Stimulated activated CD4-positive, alpha-beta T cell treated with anti-CD3 and anti-CD28 coated beads, Interleukin-2, amount 100 ng/mL, for 4 hours (primary cell): ENCODE results near the gene ZBTB5.
A peak's percentile ranks its signal among the peaks of the same experiment; 100 is the strongest.

Experiments
- DNase-seq: peaks from one replicate; pipeline ENCODE4 v3.0.0-alpha.2; 2020; ENCODE audit warnings: low read depth

ZBTB5 gene

DNA sequence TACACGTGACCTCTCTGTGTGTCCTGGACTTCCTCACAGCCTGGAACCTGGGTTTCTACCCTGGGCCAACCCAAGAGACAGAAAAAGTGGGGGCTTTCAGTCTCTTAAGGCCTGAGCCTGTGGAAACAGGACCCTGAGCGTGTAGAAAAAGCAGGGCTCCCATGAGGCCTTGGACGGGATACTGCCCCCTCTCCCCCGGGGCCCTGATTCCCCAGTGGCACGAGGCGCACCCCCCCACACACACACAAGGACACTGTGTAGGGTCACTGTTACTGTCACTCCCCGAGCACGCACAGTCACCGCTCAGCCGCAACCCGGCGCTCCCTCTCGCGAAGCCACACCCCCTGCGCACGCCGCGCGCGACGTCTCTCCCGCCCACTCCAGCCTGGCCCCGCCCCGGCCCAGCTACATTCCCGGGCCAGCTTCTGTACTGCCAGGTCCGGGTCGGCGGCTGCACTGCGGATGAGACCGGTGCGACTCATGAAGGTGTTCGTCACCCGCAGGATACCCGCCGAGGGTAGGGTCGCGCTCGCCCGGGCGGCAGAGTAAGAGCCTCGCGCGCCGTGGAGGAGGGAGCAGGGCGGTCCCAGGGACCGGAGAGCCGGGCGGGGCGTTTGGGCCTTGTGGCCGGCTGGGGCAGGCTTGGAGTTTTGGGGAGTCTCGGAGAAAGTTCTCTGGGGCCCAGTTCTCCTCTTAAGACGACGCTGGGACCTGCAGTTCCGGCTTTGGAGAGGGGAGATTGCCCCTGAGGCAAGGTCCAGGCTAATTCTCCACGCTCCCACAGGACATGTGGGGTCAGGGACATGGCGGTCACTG lies 42.8 kb downstream of the ZBTB5 start, which contains the start of gene GRHPR:
TSS of gene GRHPR (plus strand) at position 408 of the 816 bp plus-strand sequence. CDS start at position 463, 55 bp downstream.
- DNase-seq, result peak; percentile 84

DNA sequence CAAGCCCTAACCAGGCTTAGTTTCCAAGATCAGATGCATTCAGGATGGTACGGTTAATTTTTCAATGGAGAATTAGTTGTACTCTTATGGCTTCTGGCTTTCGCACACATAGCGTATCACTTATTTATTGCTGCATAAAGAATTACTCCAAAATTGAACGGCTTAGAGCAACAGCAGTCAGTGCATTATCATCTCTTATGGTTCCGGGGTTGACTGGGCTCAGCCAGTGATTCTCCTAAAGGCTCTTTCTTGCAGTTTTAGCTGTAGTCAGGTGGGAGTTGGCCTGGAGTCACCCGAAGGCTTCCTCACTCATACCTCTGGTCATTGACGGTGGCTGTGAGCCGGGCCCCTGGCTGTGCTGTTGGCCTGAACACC lies 43.3 kb downstream of the ZBTB5 start:
- no peak for DNase-seq

DNA sequence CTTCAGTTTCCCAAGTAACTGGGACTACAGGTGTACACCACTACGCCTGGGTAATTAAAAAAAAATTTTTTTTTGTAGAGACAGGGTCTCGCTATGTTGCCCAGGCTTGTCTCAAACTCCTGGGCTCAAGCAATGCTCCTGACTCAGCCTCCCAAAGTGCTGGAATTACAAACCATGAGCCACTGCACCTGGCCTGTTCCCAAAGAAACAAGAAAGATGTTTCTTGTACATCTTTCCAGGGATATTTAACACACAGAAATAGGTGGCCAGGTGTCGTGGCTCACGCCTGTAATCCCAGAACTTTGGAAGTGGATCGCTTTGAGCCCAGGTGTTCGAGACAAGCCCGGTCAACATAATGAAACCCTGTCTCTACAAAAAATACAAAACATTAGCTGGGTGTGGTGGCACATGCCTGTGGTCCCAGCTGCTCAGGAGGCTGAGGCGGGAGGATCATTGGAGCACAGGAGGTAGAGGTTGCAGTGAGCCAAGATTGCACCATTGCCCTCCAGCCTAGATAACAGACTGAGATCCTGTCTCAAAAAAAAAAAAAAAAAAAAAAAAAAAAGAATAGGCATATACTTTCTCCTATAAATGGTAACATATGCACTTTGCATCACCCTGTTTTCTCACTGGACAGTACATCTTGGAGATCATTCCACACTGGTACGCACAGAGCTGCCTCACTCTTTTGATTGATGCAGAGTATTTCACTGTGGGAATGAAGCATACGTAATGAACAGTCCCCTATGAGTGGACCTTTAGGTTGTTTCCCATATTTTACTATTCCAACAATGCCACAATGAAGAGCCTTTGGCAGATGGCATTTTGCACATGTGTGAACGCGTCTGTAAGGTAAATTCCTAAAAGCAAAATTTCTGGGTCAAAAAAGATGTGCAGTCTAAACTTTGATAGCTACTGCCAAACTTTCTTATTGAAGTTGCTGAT lies 44.7 kb downstream of the ZBTB5 start:
- DNase-seq, result no peak

DNA sequence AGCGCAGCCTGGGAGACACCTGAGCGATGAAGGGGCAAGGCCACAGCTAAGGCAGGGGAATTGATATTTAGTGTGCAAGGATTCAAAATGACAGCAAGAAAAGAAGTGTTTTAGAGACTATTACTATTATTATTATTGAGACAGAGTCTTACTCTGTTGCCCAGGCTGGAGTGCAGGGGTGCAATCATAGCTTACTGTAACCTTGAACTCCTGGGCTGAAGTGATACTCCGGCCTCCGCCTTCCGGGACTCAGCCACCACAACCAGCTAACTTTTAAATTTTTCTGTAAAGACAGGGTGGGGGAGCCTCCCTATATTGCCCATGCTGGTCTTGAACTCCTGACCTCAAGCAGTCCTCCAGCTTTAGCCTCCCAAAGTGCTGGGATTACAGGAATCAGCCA lies 46.0 kb downstream of the ZBTB5 start:
- DNase-seq, result no peak

DNA sequence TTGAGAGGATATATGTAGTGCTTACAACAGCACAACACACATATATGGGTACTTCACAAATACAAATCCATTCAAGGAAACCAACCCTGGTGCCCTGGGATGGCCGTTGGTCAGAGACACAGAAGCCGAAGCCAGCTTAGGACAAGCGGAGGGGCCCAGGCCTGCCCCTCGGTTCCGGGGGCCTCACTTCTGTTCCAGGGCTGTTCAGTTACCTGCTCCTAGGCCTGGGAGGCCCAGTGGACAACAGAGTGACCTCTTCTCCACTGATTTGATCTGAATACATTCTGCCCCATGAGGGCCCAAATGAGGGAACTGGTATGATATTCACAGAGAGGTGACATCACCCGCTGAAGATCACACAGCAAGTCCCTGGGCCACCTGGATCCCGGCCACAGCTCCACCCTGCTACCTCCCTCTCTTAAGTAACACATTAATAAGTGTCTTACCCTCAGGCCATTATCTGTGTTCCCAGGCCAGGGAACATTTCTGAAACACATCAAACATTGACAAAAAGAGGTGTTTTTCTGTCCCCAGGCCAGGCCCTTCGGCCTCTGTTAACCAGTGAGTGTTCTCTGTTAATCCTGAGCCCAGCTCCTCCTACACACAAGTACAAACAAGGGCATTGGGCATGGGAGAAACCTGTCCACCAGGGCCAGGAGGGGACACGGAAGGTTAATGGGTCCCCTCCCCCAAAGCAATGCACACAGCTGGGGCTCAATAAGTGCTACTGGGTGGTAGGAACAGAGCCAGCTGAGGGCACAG lies 47.2 kb downstream of the ZBTB5 start:
- DNase-seq, result no peak

DNA sequence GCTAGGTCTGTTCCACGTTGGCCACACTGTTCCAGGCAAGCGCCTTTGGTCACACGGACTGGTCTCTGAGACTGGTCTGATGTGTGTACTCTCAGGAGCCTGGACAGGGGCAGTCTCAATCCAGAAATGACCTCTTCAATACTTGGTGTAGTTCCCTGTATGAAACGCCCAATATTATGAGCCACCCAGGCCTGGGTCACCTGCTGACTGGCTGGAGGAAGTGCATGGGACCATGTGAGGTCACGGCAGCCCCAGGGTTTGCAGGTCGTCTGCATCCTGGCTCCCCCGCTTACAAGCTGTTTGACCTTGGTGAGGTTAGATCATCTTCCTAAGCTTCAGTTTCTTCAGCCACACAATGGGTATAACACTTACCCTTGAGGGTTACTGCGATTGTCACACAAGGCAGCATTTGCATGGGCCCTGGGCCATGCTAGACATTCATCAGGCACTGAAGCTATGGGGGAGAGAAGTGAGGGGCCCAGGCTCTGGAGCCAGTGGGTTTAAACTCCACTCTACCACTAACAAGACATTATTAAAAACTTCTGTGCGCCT lies 47.9 kb downstream of the ZBTB5 start:
- no peak for DNase-seq

DNA sequence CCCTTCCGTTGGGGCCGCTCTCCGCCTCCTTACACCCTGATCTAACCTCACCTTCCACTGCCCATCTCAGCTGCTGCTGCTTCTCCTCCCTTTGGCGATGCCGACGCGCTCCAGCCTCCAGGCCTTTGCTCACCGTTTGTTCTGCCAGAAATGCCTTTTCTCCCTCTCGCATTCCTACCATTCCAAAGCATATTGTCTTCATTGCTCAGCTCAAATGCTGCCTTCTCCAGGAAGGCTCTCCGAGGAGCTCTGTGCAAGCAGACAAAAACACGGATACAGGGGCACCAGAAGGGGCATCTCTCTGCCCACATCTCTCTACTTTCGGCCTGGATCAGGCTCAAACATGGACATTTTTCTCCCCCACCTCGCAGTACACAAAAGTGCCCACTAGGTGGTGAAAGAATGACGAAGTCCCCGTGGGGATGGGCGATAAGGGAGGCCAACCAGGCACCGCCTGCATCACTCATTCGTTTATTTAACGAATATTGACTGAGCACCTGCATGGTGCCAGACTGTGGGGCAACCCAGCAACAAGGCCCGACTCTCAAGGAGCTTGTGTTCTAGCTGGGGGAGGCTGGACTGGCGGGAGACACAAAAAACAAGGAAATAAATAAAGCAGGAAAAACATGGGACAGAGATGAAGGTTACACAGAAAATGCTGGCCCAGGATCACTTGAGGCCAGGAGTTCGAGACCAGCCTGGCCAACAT lies 50.1 kb downstream of the ZBTB5 start:
- DNase-seq, result peak; percentile 59

DNA sequence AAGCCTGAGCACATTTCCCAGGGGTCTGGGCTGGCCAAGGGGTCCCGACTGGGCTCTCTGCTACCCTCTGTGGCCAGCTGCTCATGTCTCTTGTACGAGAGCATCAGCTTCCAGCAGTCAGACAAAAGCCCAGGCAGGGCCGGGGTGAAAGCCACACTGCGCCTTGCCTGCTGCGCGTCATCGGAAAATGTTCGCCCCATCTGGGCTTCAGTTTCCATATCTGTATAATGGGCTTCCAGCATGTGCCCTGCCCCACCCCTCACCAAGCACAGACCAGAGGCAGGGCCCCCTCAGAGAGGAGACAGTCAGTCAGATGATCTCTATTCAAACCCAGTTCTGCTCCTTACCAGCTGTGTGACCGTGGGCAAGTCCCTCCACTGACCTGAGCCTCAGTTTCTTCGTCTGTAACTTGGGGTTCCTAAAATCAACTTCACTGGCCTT lies 50.7 kb downstream of the ZBTB5 start:
- no peak for DNase-seq

DNA sequence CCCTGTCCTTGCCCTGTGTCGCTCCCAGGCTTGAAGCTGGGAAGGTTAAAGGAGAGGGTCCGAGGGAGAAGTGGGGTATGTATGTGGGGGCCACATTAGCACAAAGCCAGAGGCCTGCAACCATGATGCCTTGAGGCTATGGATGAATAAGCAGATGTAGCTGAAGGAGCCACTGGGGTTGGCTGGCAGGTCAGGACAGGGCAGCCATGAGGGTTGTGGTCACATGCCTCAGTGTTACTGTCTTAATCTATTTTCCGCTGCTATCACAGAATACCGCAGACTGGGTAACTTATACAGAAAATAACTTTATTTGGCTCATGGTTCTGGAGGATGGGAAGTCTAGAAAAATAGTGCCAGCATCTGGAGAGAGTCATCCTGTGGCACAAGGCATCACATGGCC lies 51.9 kb downstream of the ZBTB5 start:
- DNase-seq, result no peak

DNA sequence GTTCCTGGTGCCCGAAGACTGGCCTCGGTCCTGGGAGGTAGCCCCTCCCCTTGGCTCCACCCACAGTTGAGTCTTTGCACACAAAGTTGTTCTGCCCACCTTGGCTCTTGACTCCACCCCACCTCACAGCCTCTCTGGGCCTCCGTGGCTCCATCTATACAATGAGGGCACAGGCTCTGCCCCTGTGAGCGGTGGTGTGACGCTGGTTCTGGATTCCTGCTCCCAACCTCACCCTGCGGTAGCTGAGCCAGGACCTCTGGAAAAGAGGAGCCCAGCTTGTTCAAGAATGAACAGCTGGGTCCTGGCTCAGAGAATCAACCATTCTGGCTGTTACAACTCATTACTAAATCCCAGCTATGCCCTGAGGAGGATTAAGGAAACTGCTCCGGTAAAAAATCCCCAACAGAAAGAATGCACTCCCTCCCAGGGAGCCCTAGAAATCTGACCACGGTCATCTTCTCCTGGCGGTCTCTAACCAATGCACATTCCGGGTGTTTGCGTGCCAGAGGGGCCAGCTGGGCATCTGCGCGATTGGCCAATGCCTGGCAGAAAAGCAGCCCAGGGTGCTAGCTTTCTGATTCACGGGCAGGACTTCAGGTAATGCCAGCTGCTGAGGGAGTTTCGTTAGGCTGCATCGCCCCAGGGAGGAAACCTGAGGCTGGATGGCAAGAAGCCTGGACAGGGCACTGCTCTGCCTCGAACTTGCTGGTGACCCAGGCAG lies 52.7 kb downstream of the ZBTB5 start:
- no peak for DNase-seq

DNA sequence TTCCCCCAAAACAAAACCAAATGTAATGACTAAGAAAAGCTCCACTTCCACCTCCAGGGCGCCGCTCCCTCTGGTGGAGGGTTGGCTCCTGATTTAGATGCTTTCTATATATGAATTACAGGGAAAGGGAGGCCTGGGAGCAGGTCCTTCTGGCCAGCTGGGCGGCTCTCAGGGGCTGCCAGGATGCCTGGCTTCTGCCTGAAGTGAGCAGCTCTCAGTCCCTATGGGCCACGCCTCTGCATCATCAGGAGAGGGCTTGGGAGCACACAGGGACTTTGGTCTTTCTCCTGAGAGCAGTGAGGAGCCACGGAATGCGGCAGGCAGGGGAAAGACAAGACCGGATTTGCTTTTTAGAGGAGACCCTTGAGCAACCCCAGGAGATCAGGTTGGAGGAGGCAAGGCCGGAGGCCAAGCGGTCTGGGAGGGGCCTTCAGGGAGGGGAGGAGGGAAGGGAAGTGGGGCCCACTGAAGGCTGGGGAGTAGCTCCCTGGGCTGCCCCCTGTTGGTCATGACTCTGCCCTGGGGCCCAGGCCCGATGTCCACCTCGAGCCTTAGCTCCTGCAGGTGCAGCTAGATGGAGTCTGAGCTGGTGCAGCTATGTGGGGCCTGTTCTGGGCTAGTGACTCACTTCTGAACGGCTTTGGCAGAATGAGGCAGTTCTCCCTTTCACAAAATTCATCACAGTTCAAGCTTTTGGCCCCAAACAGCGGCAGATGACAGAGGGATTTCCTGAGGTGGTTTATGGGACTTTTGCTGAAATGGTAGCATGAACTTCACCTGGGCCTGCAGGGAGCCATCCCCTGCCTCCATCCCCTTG lies 54.1 kb downstream of the ZBTB5 start:
- no peak for DNase-seq

DNA sequence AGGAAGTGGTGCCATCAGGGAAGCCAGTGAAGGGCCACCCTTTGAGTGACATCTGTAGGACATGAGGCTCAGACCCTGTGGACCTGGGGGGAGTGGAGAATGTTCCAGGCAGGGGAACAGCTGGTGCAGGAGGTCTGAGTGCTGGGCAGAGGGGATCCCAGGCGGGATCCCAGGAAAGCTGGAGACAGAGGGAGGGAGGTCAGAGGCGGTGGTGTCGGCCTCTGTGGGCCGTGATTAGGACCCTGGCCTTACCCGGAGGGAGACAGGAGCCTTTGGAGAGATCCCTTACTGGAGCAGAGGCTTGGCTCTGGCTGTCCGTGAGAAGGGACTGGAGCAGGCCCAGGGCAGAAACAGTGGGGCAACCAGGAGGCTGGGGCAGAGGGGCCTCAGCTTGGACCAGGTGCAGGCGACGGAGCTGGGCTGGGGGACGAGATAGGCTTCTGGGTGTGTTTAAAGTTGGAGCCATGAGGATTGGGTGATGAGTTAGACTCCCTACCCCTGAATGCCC lies 54.8 kb downstream of the ZBTB5 start:
- DNase-seq, result no peak

DNA sequence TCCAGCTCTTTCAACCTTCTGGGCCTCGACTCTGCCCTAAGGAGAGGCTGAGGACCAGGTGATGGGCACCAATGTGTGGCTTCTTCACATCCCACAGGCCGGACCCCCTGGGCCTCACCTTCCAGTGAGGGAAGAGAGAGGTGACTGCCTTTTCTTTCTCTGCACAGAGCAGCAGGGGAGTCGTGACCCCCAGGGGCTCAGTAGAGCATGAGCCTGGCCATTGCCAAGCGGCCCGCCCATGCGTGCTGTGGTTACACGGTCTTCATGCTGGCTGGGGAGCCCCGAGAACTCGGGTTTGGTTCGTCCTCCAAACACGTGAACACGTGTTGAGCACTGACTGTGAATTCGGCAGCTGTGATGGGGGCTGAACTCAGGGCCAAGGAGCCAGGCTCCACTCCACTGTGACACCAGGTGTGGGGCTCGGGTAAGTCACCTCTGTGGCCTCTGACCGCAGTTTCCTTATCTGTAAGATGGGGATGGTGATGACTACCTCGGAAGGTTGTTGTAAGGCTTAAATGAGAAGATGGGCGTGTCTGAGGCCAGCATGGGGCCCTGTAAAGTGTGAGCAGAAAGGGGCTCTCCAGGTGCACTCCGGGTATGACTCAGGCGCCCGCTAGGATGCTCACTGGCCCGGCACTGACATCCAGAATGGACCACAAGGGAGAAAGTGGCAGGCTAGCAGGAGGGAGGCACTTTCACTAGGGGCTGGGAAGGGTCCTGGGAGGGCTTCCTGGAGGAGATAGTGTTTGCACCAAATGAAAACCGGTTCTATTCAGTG lies 56.1 kb downstream of the ZBTB5 start:
- DNase-seq, result peak; percentile 31

DNA sequence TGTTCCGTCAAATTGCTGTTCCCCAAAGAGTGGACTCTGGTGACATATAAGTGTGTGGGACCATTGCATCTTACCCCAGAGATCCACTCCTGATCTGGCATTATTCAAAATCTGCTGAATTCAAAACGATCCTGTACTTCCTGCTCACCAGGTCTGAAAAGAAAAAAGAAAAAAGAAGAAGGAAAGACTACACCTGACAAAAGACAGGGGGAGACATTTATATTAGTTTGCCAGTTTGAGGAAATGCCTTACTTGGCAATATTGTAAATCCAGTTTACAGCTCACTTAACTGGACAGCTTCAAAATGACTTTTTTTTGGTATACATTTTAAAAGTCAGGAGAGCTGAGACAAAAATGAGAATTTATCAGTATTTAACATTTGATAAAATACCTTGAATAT lies 57.8 kb downstream of the ZBTB5 start:
- DNase-seq, result no peak

DNA sequence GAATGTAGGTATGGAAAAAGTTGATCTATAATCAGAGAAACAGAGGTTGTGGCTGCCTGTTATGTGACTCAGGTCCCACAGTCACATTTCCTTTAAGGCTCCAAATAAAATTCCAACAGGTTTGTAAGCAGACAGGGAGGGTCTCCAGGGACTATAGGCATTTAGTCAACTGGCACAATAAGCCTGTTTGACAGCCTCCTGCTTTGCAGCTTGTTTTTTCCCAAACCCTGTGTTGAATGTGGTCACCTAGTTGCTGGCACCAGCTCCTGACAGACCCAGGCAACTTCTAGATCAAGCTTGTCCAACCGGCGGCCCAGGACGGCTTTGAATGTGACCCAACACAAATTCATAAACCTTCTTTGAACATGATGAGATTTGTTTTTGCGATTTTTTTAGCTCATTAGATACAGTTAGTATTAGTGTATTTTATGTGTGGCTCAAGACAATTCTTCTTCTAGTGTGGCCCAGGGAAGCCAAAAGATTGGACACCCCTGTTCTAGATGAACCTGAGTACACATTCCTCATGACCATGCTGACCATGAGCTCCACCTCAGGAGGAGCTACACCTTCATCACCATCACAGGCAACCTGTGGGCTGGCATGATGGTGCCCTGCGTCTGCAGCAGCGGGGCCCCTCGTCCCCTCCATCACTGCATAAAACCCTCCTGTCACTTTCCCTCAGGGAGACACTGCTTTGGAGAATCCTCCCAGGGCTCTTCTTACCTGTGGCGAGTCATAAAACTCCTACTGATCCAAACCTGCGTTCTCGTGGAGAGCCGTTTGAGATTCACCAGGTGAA lies 58.4 kb downstream of the ZBTB5 start:
- DNase-seq, result no peak

DNA sequence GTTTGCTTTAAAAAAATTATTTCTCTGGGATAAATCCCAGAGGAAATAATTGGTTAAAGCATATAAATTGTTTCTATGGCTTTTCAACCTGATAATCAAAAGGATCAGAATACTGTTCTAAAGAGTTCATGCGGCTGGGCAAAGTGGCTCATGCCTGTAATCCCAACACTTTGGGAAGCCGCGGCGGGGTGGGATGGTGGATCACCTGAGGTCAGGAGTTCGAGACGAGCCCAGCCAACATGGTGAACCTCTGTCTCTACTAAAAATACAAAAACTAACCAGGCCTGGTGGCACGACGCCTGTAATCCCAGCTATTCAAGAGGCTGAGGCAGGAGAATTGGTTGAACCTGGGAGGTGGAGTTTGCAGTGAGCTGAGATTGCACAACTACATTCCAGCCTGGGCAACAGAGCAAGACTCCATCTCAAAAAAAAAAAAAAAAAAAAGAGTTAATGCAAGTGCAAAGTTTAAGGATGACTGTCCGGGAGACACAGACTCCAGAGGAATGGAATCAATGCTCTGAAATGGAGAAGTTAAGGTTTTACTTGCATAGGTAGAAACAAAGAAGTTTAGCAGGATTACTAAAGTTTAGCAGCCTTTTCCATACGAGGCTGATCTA lies 59.4 kb downstream of the ZBTB5 start:
- DNase-seq, result no peak

DNA sequence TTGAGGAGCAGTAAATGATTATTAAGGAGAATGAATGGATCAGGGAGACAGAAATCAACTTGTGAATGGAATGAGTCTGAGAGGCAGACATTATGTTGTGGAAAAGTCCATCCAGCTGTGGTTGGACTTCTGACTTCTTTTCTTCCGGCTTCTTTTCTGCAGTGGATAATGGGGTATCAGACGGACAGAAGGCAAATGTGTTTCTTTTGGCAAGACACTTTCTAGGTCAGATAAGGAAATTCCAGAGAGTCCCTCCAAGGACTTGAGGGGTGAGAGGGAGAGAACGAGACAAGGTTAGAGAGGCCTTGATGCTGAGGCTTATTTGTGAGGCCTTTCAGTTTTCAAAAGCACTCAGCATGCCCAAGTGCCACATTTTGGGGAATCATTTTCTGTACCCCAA lies 59.9 kb downstream of the ZBTB5 start:
- no peak for DNase-seq
